GM19238 (cell line): ENCODE measurements around the gene LILRA6.
"Not testable (repeated sequence)": the region's sequence is repeated elsewhere in the genome, so short reads cannot be mapped to it uniquely, and the experiment has no call there.

Experiments
- DNase-seq: peaks from one replicate; pipeline ENCODE4 v3.0.0; 2011; ENCODE audit warnings: low spot score; ENCODE audit not compliant: insufficient read length

The LILRA6 gene

GRCh38 chr19:54207983-54208783, 34.4 kb downstream of the LILRA6 start:
- DNase-seq = no peak

- no peak for DNase-seq
Measured at GRCh38 chr19:54207676-54207982, 35.0 kb downstream of the LILRA6 start.

- DNase-seq = not testable (repeated sequence)
Measured at GRCh38 chr19:54207193-54207592, 35.4 kb downstream of the LILRA6 start.

GRCh38 chr19:54206831-54207177, 35.8 kb downstream of the LILRA6 start:
- DNase-seq = no peak

GRCh38 chr19:54206030-54206830, 36.4 kb downstream of the LILRA6 start:
- DNase-seq = no peak

GRCh38 chr19:54204767-54205468, 37.7 kb downstream of the LILRA6 start:
- DNase-seq = no peak

GRCh38 chr19:54203151-54203611, 39.4 kb downstream of the LILRA6 start:
- no peak for DNase-seq

- DNase-seq = no peak
Measured at GRCh38 chr19:54201980-54202379, 40.6 kb downstream of the LILRA6 start.

GRCh38 chr19:54201172-54201701, 41.4 kb downstream of the LILRA6 start:
- DNase-seq = no peak

- DNase-seq = no peak
Measured at GRCh38 chr19:54199401-54199800, 43.2 kb downstream of the LILRA6 start.

GRCh38 chr19:54197121-54197520, 45.5 kb downstream of the LILRA6 start:
- no peak for DNase-seq

- no peak for DNase-seq
Measured at GRCh38 chr19:54196536-54196935, 46.1 kb downstream of the LILRA6 start.

GRCh38 chr19:54194463-54194862, 48.1 kb downstream of the LILRA6 start:
- DNase-seq = not testable (repeated sequence)

GRCh38 chr19:54193011-54193410, 49.6 kb downstream of the LILRA6 start:
- DNase-seq = no peak

- no peak for DNase-seq
Measured at GRCh38 chr19:54191811-54192453, 50.7 kb downstream of the LILRA6 start.

GRCh38 chr19:54191011-54191810, 51.4 kb downstream of the LILRA6 start, which contains the start of gene TSEN34:
Gene TSEN34 (plus strand): TSS chr19:54191308. CDS start chr19:54191365, 57 bp downstream.
- peak; percentile 63 for DNase-seq

GRCh38 chr19:54190503-54191010, 52.0 kb downstream of the LILRA6 start:
- peak; percentile 77 for DNase-seq

- peak; percentile 92 for DNase-seq
Measured at GRCh38 chr19:54189735-54190502, 52.7 kb downstream of the LILRA6 start.

- peak; percentile 82 for DNase-seq
Measured at GRCh38 chr19:54189145-54189734, 53.4 kb downstream of the LILRA6 start, which contains the start of gene MBOAT7. Gene MBOAT7 (minus strand): TSS chr19:54189580. CDS start chr19:54188508, 1,072 bp downstream.
